ENCODE measurements around the gene ILF2.
A peak's percentile ranks its signal among the peaks of the same experiment; 100 is the strongest.

The ILF2 gene

GRCh38 chr1:153693466-153693865 is 22.7 kb upstream of the ILF2 start:
- Histone ChIP-seq H3K4me3 (ENCODE audit: low read depth in 1 of 2, low read length in 2 of 2) (no peak overlapping the region), H3K4me1 (ENCODE audit: insufficient read depth, low read length) (peaks cover 5% of the 10 kb centered on the region), H3K36me3 (ENCODE audit: insufficient read depth, low read length) (no peaks in the 10 kb centered on the region), H3K27me3 (ENCODE audit: control insufficient read depth in 1 of 2, insufficient read depth in 2 of 2, low read length in 2 of 2) (no peaks in the 10 kb centered on the region), H3K9ac (ENCODE audit: low read length) (no peak overlapping the region), H3K9me3 (ENCODE audit: low read length) (no peaks in the 10 kb centered on the region), H3K27ac (ENCODE audit: low read depth, low read length) (no peak overlapping the region)

GRCh38 chr1:153688736-153689328 is 18.0 kb upstream of the ILF2 start:
- Histone ChIP-seq H3K4me3 (ENCODE audit: low read depth in 1 of 2, low read length in 2 of 2) (no peak overlapping the region), H3K4me1 (ENCODE audit: insufficient read depth, low read length) (no peaks in the 10 kb centered on the region), H3K27me3 (ENCODE audit: control insufficient read depth in 1 of 2, insufficient read depth in 2 of 2, low read length in 2 of 2) (no peaks in the 10 kb centered on the region), H3K36me3 (ENCODE audit: insufficient read depth, low read length) (no peaks in the 10 kb centered on the region), H3K27ac (ENCODE audit: low read depth, low read length) (no peak overlapping the region), H3K9me3 (ENCODE audit: low read length) (no peaks in the 10 kb centered on the region), H3K9ac (ENCODE audit: low read length) (no peak overlapping the region)

GRCh38 chr1:153688276-153688675 is 17.5 kb upstream of the ILF2 start:
- no peaks in the 10 kb centered on the region for H3K9me3 ChIP-seq (ENCODE audit: low read length)
- no peak overlapping the region for H3K27ac ChIP-seq (ENCODE audit: low read depth, low read length)
- H3K36me3 ChIP-seq (ENCODE audit: insufficient read depth, low read length), result no peaks in the 10 kb centered on the region
- H3K4me1 ChIP-seq (ENCODE audit: insufficient read depth, low read length), result no peaks in the 10 kb centered on the region
- no peaks in the 10 kb centered on the region for H3K27me3 ChIP-seq (ENCODE audit: control insufficient read depth in 1 of 2, insufficient read depth in 2 of 2, low read length in 2 of 2)
- no peak overlapping the region for H3K9ac ChIP-seq (ENCODE audit: low read length)
- no peak overlapping the region for H3K4me3 ChIP-seq (ENCODE audit: low read depth in 1 of 2, low read length in 2 of 2)

GRCh38 chr1:153687346-153688125 is 16.7 kb upstream of the ILF2 start:
- no peaks in the 10 kb centered on the region for H3K9me3 ChIP-seq (ENCODE audit: low read length)
- no peak overlapping the region for H3K9ac ChIP-seq (ENCODE audit: low read length)
- no peak overlapping the region for H3K27ac ChIP-seq (ENCODE audit: low read depth, low read length)
- no peaks in the 10 kb centered on the region for H3K4me1 ChIP-seq (ENCODE audit: insufficient read depth, low read length)
- H3K36me3 ChIP-seq (ENCODE audit: insufficient read depth, low read length), result no peaks in the 10 kb centered on the region
- H3K27me3 ChIP-seq (ENCODE audit: control insufficient read depth in 1 of 2, insufficient read depth in 2 of 2, low read length in 2 of 2), result no peaks in the 10 kb centered on the region
- H3K4me3 ChIP-seq (ENCODE audit: low read depth in 1 of 2, low read length in 2 of 2), result no peak overlapping the region

- H3K4me3 ChIP-seq (ENCODE audit: low read depth in 1 of 2, low read length in 2 of 2), result no peak overlapping the region
- H3K27me3 ChIP-seq (ENCODE audit: control insufficient read depth in 1 of 2, insufficient read depth in 2 of 2, low read length in 2 of 2), result peaks cover 0 to 3% of the 10 kb centered on the region in 2 donors
- H3K27ac ChIP-seq (ENCODE audit: low read depth, low read length), result no peak overlapping the region
- no peaks in the 10 kb centered on the region for H3K4me1 ChIP-seq (ENCODE audit: insufficient read depth, low read length)
- no peak overlapping the region for H3K9ac ChIP-seq (ENCODE audit: low read length)
- no peaks in the 10 kb centered on the region for H3K36me3 ChIP-seq (ENCODE audit: insufficient read depth, low read length)
- no peaks in the 10 kb centered on the region for H3K9me3 ChIP-seq (ENCODE audit: low read length)
These were observed 14.9 kb upstream of the ILF2 start for GRCh38 chr1:153685544-153686340.

GRCh38 chr1:153684892-153685291 is 14.1 kb upstream of the ILF2 start:
- no peak overlapping the region for H3K9ac ChIP-seq (ENCODE audit: low read length)

GRCh38 chr1:153683854-153684253 is 13.1 kb upstream of the ILF2 start:
- Histone ChIP-seq H3K9me3 (ENCODE audit: low read length) (no peaks in the 10 kb centered on the region), H3K27ac (ENCODE audit: low read depth, low read length) (no peak overlapping the region), H3K36me3 (ENCODE audit: insufficient read depth, low read length) (no peaks in the 10 kb centered on the region), H3K9ac (ENCODE audit: low read length) (no peak overlapping the region), H3K4me3 (ENCODE audit: low read depth in 1 of 2, low read length in 2 of 2) (no peak overlapping the region), H3K4me1 (ENCODE audit: insufficient read depth, low read length) (no peaks in the 10 kb centered on the region), H3K27me3 (ENCODE audit: control insufficient read depth in 1 of 2, insufficient read depth in 2 of 2, low read length in 2 of 2) (peaks cover 10 to 21% of the 10 kb centered on the region in 2 donors)

More at GRCh38 chr1:153684892-153685291, 14.1 kb upstream of the ILF2 start:
- peaks cover 5 to 11% of the 10 kb centered on the region in 2 donors for H3K27me3 ChIP-seq (ENCODE audit: control insufficient read depth in 1 of 2, insufficient read depth in 2 of 2, low read length in 2 of 2)
- H3K4me1 ChIP-seq (ENCODE audit: insufficient read depth, low read length), result no peaks in the 10 kb centered on the region
- no peak overlapping the region for H3K27ac ChIP-seq (ENCODE audit: low read depth, low read length)
- H3K4me3 ChIP-seq (ENCODE audit: low read depth in 1 of 2, low read length in 2 of 2), result no peak overlapping the region
- no peaks in the 10 kb centered on the region for H3K9me3 ChIP-seq (ENCODE audit: low read length)
- H3K36me3 ChIP-seq (ENCODE audit: insufficient read depth, low read length), result no peaks in the 10 kb centered on the region

- Histone ChIP-seq H3K27ac (ENCODE audit: low read depth, low read length) (no peak overlapping the region), H3K9me3 (ENCODE audit: low read length) (no peaks in the 10 kb centered on the region), H3K4me1 (ENCODE audit: insufficient read depth, low read length) (peaks cover 7% of the 10 kb centered on the region), H3K27me3 (ENCODE audit: control insufficient read depth in 1 of 2, insufficient read depth in 2 of 2, low read length in 2 of 2) (peaks cover 15 to 33% of the 10 kb centered on the region in 2 donors), H3K9ac (ENCODE audit: low read length) (no peak overlapping the region), H3K4me3 (ENCODE audit: low read depth in 1 of 2, low read length in 2 of 2) (no peak overlapping the region), H3K36me3 (ENCODE audit: insufficient read depth, low read length) (no peaks in the 10 kb centered on the region)
These were observed 11.9 kb upstream of the ILF2 start for GRCh38 chr1:153682730-153683129.

GRCh38 chr1:153680120-153680403 is 9.3 kb upstream of the ILF2 start:
- Histone ChIP-seq H3K4me3 (ENCODE audit: low read depth in 1 of 2, low read length in 2 of 2) (peak overlapping the region in 1 of 2 donors; percentile 48), H3K27ac (ENCODE audit: low read depth, low read length) (no peak overlapping the region), H3K4me1 (ENCODE audit: insufficient read depth, low read length) (peaks cover 7% of the 10 kb centered on the region), H3K9ac (ENCODE audit: low read length) (no peak overlapping the region), H3K9me3 (ENCODE audit: low read length) (no peaks in the 10 kb centered on the region), H3K27me3 (ENCODE audit: control insufficient read depth in 1 of 2, insufficient read depth in 2 of 2, low read length in 2 of 2) (peaks cover 15 to 33% of the 10 kb centered on the region in 2 donors), H3K36me3 (ENCODE audit: insufficient read depth, low read length) (no peaks in the 10 kb centered on the region)

- Histone ChIP-seq H3K9me3 (ENCODE audit: low read length) (no peaks in the 10 kb centered on the region), H3K27ac (ENCODE audit: low read depth, low read length) (peak overlapping the region; percentile 1), H3K9ac (ENCODE audit: low read length) (peak overlapping the region; percentile 15)
These were observed 8.7 kb upstream of the ILF2 start for GRCh38 chr1:153679337-153680119.

More at GRCh38 chr1:153679337-153680119, 8.7 kb upstream of the ILF2 start:
- no peaks in the 10 kb centered on the region for H3K36me3 ChIP-seq (ENCODE audit: insufficient read depth, low read length)
- peaks cover 15 to 33% of the 10 kb centered on the region in 2 donors for H3K27me3 ChIP-seq (ENCODE audit: control insufficient read depth in 1 of 2, insufficient read depth in 2 of 2, low read length in 2 of 2)
- peaks cover 7% of the 10 kb centered on the region for H3K4me1 ChIP-seq (ENCODE audit: insufficient read depth, low read length)
- peak overlapping the region; percentile 2 to 48 for H3K4me3 ChIP-seq (ENCODE audit: low read depth in 1 of 2, low read length in 2 of 2)

All from muscle layer of colon (tissue), 2 donors.